ENCODE results near the gene GPR32.
"Not testable (repeated sequence)": the region's sequence is repeated elsewhere in the genome, so short reads cannot be mapped to it uniquely, and the experiment has no call there.

Gene GPR32

GRCh38 chr19:50804420-50805272 is 34.4 kb downstream of the GPR32 start:
- peak; percentile 99 for DNase-seq

- no peak for DNase-seq
Observed at GRCh38 chr19:50808856-50809255, 38.6 kb downstream of the GPR32 start.

- not testable (repeated sequence) for DNase-seq
Observed at GRCh38 chr19:50811622-50812238, 41.5 kb downstream of the GPR32 start.

- DNase-seq = no peak
Observed at GRCh38 chr19:50812474-50812873, 42.2 kb downstream of the GPR32 start.

GRCh38 chr19:50814883-50815282 is 44.6 kb downstream of the GPR32 start:
- DNase-seq = no peak

GRCh38 chr19:50815439-50815838 is 45.2 kb downstream of the GPR32 start:
- no peak for DNase-seq

GRCh38 chr19:50817941-50818858 is 47.9 kb downstream of the GPR32 start:
- peak; percentile 45 for DNase-seq

GRCh38 chr19:50818859-50819472 is 48.7 kb downstream of the GPR32 start:
- no peak for DNase-seq

- DNase-seq = no peak
Observed at GRCh38 chr19:50819636-50820035, 49.4 kb downstream of the GPR32 start.

- no peak for DNase-seq
Observed at GRCh38 chr19:50820086-50820485, 49.8 kb downstream of the GPR32 start.

GRCh38 chr19:50820549-50821247 is 50.4 kb downstream of the GPR32 start:
- DNase-seq = no peak

- DNase-seq = no peak
Observed at GRCh38 chr19:50821248-50821612, 51.0 kb downstream of the GPR32 start.
